Panc1 (cell line): ENCODE results near the gene HNRNPR.

Source experiments
- POLR2AphosphoS5 ChIP-seq: IDR thresholded peaks from 2 replicates; pipeline ENCODE4 v1.6.1; 2012; ENCODE audit warnings: mild to moderate bottlenecking, low read depth, low read length, moderate library complexity
- SIN3A ChIP-seq: IDR thresholded peaks from 2 replicates; pipeline ENCODE4 v1.6.1; 2012; ENCODE audit warnings: low read depth, mild to moderate bottlenecking, low read length, moderate library complexity, borderline replicate concordance; ENCODE audit not compliant: insufficient read depth
- TCF7L2 ChIP-seq: IDR thresholded peaks from 2 replicates; pipeline ENCODE4 v1.6.1; 2011; ENCODE audit warnings: mild to moderate bottlenecking, low read depth, low read length, inconsistent platforms
- TF ChIP-seq, protein P1 (sequence below), 2 experiments: IDR thresholded peaks; 2 replicates each; pipeline ENCODE4 v1.6.1; 2011 to 2012; ENCODE audit warnings: low read depth in 2 of 2, control low read depth in 1 of 2, low read length in 1 of 2, mild to moderate bottlenecking in 1 of 2, moderate library complexity in 1 of 2; ENCODE audit not compliant: insufficient read depth in 1 of 2
- TF ChIP-seq, protein P2 (sequence below): fragments of 450-650 bp; IDR thresholded peaks from 2 replicates; pipeline ENCODE4 v1.5.1; 2017; ENCODE audit warnings: mild to moderate bottlenecking

DNA sequence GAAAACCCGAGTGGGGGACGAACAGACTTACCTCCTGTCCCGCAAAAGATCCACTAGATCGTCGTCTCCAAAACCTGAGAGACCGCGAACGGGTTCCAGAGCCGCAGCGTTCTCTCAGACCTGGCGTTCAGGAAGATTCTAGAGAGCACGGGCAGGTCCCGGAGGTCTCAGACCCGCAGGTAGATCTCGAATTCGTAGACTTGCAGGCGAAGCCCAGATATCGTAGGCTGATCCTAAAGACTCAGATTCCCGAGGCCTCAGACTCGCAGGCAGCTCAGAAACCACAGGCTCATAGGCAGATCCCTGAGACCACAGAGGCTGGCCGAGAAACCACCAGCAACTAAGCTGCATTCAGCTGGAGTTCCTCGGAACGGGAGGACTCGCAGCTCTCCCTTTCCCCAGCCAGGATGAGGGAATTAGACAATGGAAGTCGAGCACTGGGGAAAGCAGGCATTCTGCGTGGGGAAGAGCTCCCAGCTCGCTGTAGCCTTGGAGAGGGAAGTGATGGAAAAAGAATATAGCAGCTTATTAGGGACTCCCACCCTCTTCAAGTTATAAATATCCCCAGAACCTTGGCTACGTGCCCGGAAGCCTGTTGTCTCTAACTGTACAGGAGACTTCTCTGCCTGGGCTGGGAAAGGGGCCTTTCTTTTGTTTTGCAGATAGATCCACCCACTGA is 25.4 kb upstream of the HNRNPR start, which contains the start of gene ZNF436:
- TF ChIP-seq, protein P1, sequence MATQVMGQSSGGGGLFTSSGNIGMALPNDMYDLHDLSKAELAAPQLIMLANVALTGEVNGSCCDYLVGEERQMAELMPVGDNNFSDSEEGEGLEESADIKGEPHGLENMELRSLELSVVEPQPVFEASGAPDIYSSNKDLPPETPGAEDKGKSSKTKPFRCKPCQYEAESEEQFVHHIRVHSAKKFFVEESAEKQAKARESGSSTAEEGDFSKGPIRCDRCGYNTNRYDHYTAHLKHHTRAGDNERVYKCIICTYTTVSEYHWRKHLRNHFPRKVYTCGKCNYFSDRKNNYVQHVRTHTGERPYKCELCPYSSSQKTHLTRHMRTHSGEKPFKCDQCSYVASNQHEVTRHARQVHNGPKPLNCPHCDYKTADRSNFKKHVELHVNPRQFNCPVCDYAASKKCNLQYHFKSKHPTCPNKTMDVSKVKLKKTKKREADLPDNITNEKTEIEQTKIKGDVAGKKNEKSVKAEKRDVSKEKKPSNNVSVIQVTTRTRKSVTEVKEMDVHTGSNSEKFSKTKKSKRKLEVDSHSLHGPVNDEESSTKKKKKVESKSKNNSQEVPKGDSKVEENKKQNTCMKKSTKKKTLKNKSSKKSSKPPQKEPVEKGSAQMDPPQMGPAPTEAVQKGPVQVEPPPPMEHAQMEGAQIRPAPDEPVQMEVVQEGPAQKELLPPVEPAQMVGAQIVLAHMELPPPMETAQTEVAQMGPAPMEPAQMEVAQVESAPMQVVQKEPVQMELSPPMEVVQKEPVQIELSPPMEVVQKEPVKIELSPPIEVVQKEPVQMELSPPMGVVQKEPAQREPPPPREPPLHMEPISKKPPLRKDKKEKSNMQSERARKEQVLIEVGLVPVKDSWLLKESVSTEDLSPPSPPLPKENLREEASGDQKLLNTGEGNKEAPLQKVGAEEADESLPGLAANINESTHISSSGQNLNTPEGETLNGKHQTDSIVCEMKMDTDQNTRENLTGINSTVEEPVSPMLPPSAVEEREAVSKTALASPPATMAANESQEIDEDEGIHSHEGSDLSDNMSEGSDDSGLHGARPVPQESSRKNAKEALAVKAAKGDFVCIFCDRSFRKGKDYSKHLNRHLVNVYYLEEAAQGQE (IDR thresholded peaks at IDR 0.05; ENCODE audit: insufficient read depth in 1 of 2, low read depth in 2 of 2, low read length in 1 of 2): no peak
- TF ChIP-seq, protein P2, sequence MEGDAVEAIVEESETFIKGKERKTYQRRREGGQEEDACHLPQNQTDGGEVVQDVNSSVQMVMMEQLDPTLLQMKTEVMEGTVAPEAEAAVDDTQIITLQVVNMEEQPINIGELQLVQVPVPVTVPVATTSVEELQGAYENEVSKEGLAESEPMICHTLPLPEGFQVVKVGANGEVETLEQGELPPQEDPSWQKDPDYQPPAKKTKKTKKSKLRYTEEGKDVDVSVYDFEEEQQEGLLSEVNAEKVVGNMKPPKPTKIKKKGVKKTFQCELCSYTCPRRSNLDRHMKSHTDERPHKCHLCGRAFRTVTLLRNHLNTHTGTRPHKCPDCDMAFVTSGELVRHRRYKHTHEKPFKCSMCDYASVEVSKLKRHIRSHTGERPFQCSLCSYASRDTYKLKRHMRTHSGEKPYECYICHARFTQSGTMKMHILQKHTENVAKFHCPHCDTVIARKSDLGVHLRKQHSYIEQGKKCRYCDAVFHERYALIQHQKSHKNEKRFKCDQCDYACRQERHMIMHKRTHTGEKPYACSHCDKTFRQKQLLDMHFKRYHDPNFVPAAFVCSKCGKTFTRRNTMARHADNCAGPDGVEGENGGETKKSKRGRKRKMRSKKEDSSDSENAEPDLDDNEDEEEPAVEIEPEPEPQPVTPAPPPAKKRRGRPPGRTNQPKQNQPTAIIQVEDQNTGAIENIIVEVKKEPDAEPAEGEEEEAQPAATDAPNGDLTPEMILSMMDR: no peak
- TF ChIP-seq POLR2AphosphoS5 (peak; percentile 12; the same call in 1 of the 2 replicates), TCF7L2 (no peak), SIN3A (no peak)
